Stimulated activated CD4-positive, alpha-beta T cell treated with anti-CD3 and anti-CD28 coated beads, Interleukin-12 subunit alpha, Interleukin-12 subunit beta, amount 100 ng/mL, for 24 hours (primary cell): ENCODE data around the gene OCA2.
"Not testable (repeated sequence)": the region's sequence is repeated elsewhere in the genome, so short reads cannot be mapped to it uniquely, and the experiment has no call there.

Experiments used
- DNase-seq, 2 experiments: peaks; one replicate each; pipeline ENCODE4 v3.0.0-alpha.2; 2020; ENCODE audit warnings: low read depth in 2 of 2

The OCA2 gene

GRCh38 chr15:27871078-27871901 lies 227.8 kb downstream of the OCA2 start:
- no peak for DNase-seq

- DNase-seq: no peak
Observed at GRCh38 chr15:27870320-27870719, 228.8 kb downstream of the OCA2 start.

GRCh38 chr15:27869697-27870281 lies 229.3 kb downstream of the OCA2 start:
- no peak for DNase-seq

- DNase-seq: no peak
Observed at GRCh38 chr15:27868828-27869404, 230.2 kb downstream of the OCA2 start.

- no peak for DNase-seq
Observed at GRCh38 chr15:27867861-27868260, 231.3 kb downstream of the OCA2 start.

- no peak for DNase-seq
Observed at GRCh38 chr15:27866505-27867165, 232.5 kb downstream of the OCA2 start.

- DNase-seq: no peak
Observed at GRCh38 chr15:27865926-27866325, 233.2 kb downstream of the OCA2 start.

- DNase-seq: no peak
Observed at GRCh38 chr15:27865323-27865922, 233.7 kb downstream of the OCA2 start.

GRCh38 chr15:27864719-27865118 lies 234.4 kb downstream of the OCA2 start:
- DNase-seq: no peak

GRCh38 chr15:27864086-27864485 lies 235.0 kb downstream of the OCA2 start:
- DNase-seq: no peak

- DNase-seq: no peak
Observed at GRCh38 chr15:27863000-27863399, 236.1 kb downstream of the OCA2 start.

- no peak for DNase-seq
Observed at GRCh38 chr15:27861171-27861570, 237.9 kb downstream of the OCA2 start.

- no peak for DNase-seq
Observed at GRCh38 chr15:27855137-27855536, 244.0 kb downstream of the OCA2 start.

- DNase-seq: no peak
Observed at GRCh38 chr15:27854601-27855000, 244.5 kb downstream of the OCA2 start.

GRCh38 chr15:27853624-27854455 lies 245.3 kb downstream of the OCA2 start:
- DNase-seq: no peak

GRCh38 chr15:27851858-27852210 lies 247.3 kb downstream of the OCA2 start:
- no peak for DNase-seq

- no peak for DNase-seq
Observed at GRCh38 chr15:27850981-27851857, 247.9 kb downstream of the OCA2 start.

- DNase-seq: no peak
Observed at GRCh38 chr15:27850050-27850449, 249.1 kb downstream of the OCA2 start.

- DNase-seq: not testable (repeated sequence)
Observed at GRCh38 chr15:27848936-27849335, 250.2 kb downstream of the OCA2 start.
